Gastroesophageal sphincter (tissue), 3 donors: Measurements from ENCODE around the gene IZUMO3.

ENCODE experiments used
- CTCF ChIP-seq, 4 experiments: fragments of 200-600 bp in 2 of 4; fragments of 450-650 bp in 2 of 4; sonication (generic) in 1 of 4; IDR thresholded peaks; one replicate each; pipeline ENCODE4 v1.5.1; 2017 to 2019; ENCODE audit warnings: antibody characterized with exemption in 4 of 4, mild to moderate bottlenecking in 2 of 4, moderate library complexity in 2 of 4
- EP300 ChIP-seq: sonication (generic); formaldehyde crosslinking; IDR thresholded peaks from one replicate; pipeline ENCODE4 v1.6.1; 2017; ENCODE audit warnings: antibody characterized with exemption, mild to moderate bottlenecking
- POLR2A ChIP-seq, 2 donors: fragments of 450-650 bp; IDR thresholded peaks; one replicate each; pipeline ENCODE4 v1.6.1; 2017; ENCODE audit warnings: antibody characterized with exemption in 2 of 2, mild to moderate bottlenecking in 2 of 2, moderate library complexity in 1 of 2
- POLR2AphosphoS5 ChIP-seq: sonication (generic); formaldehyde crosslinking; IDR thresholded peaks from one replicate; pipeline ENCODE4 v1.6.1; 2017; ENCODE audit warnings: antibody characterized with exemption

GRCh38 chr9:24509850-24510249, 35.8 kb downstream of the IZUMO3 start:
- TF ChIP-seq CTCF (IDR thresholded peaks at IDR 0.05): no peak
- no peak for TF ChIP-seq POLR2A (IDR thresholded peaks at IDR 0.05)
- no peak for TF ChIP-seq EP300
- TF ChIP-seq POLR2AphosphoS5: no peak
